HG02943 (cell line): Measurements from ENCODE around the gene GYG2.
"Not testable (repeated sequence)": the region's sequence is repeated elsewhere in the genome, so short reads cannot be mapped to it uniquely, and the experiment has no call there.

Experiments
- ATAC-seq: cut with Tn5 transposase; IDR thresholded peaks from one replicate; pipeline ENCODE4 v1.9.1; 2021; ENCODE audit warnings: mild to moderate bottlenecking, low read depth, moderate library complexity; ENCODE audit not compliant: unreplicated experiment

Gene GYG2

DNA sequence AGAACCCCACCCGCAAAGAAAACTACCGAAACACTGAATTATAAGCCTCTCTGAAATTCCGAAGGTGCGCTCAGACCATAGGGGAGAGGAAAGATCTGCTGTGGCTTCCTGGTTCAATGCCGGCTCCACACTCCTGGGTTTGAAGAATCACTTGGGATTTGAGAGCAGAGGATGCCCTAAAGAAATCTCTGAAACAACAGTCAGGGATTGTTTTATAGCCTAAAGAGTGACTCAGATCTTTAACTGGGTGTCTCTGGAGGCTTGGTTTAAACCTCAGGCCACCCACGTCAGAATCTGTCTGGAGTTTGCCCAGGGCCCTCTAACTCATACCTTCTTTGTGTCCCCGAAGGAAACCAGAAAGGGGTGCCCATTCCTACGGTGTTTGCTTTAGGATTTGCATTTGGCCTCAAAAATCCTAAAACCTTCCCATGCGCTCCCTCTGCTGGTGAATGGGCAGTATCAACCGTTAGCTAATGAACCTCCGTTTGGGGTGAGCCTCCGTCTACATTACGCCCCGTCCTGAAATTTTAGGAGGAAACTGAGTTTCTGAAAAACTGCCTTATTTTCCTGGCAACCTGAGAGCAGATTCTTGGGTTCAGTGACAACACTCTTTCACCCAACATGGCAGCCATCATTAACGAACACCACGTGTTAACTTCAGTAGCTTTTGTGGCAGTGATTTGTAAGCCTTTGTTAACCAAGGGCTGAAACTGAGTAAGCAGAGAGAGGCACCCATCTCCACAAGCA lies 16.4 kb upstream of the GYG2 start:
- not testable (repeated sequence) for ATAC-seq

DNA sequence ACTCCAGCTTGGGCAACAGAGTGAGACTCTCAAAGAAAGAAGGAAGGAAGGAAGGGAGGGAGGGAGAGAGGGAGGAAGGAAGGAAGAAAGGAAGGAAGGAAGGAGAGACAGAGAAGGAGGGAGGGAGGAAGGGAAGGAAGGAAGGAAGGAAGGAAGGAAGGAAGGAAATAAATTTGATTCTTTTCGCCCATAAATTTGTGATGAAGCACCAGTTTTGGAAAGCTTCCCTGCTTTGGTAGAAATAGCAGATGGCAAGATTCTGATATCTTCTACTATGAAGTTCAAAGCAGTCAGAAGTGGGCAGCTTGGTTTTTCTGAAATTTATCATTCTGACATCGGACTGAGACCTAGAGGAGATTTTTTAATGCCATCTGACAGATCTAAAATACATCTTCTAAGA lies 11.7 kb upstream of the GYG2 start:
- no peak for ATAC-seq

DNA sequence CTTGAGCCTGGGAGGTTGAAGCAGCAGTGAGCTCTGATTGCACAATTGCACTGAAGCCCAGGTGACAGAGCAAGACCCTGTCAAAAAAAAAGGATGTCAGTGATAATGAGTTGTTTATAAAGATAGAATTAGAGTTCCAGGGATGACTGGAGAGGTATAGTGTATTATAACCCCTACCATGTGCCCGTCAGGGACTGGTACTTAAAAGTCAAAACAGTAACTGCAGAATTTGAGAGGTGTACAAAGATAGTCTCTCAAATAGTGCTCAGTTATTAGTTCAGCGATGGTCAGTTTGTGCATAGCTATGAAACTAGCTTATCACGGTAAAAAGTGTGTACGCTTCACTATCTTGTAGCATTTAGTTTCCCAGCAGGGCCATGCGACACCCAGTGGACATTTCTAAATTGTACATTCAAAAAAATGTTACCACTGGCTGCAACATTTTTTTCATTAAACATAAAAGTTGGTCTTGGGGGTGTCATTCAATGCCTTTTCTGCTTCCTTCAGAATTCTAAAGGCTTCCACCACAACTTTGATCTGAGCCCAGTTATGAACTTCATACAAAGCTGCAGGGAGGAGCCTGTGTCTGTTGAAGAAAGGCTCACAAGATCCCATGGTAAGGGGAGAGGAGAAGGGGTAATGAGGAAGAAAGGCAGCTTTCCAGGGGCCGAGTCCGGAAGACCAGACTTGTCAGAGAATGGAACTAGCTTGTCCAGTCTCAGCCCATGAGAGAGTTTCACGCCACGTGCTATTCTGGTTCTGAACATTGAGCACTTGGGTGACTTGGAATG lies 9.2 kb upstream of the GYG2 start:
- ATAC-seq: no peak

DNA sequence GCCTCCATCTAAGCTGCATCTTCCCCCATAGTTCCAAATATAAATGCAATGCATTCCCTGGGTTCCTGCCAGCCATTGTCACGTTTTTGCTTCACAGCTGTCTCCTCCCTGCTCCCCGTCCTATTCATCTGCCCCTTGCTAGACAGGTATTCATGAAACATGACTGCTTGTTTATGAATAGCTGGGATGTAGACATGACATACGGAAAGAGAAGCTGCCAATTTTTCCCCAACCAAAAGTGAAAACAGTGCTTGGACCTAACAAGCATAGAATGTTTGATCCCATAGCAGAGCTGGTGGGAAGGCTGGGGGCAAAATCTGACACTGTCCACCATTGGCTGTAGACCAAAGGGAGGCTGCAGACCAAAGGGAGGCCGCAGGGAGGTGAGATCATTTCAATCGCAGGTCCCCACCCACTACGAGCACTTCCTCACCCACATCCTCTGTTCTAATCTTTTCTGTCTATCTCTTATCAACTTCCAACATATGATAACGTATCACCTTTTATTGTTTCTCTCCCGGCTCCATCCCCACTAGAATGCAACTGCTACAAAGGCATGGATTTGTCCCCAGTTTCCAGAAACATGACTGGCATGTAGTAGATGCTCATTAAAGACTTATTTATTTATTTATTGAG lies 8.5 kb upstream of the GYG2 start:
- ATAC-seq: no peak

DNA sequence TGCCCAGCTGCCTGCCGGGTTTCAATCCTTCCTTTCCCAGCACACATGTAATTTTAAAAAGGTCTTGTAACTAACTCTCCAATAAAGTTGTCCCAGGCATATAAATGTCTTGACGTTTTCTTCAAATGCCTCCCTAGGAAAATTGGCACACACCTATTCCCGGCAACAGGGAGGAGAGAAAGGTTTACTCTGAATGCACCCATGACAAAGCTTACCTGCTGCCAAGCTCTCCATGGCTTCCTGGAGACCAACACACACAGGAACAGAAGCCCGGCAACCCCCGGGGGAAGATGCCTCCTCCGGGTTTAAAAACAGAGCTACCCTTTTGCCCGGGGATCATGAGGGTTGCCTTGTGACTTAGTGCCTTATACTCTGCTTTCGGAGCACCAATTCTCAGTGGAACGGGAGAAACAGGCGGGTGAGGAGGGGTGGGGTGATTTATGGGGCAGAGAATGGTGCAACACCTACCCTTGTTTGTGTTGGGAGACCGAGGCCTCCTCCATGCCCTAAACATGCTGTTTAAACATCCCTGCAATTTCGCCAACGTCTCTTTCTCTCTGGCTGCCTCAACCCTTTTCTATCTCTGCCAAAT lies 4.8 kb upstream of the GYG2 start:
- no peak for ATAC-seq

DNA sequence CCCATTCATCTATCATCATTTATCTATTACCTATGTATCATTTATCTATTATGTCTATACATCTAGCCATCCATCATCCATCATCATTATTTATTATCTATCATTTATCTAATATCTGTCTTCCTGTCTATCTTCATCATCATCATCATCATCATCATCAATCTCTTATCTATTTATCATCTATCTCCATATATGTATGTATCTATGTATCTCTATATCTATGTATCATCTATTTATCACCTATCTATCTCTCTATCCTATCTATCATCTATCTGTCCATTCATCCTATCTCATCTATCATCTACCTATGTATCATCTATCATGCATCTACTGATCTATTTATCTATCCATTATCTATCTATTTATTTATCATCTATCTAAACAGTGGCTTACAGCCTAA lies 3.8 kb upstream of the GYG2 start:
- ATAC-seq: no peak

DNA sequence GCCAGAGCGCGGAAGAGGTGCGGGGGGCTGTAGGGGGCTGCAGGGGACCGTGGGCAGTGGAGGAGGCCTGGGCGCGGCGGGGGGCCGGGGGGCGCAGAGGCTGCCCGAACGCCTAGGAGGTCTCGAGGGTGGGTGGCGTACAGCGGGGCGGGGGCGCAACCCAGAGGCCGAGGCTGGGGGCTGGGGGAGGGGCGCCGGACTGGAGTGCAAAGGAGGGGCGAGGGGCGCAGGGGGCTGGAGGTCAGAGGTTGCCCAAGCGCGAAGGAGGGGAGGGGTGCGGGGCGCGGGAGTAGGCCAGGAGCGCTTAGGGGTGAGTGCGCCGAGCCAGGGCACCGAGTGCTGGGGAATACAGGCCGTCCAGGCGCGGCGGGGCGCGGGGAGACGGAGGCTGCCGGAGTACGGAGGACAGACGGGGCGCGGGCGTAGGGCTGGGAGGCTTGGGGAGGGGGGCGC lies 255 bp downstream of the GYG2 start:
- no peak for ATAC-seq

DNA sequence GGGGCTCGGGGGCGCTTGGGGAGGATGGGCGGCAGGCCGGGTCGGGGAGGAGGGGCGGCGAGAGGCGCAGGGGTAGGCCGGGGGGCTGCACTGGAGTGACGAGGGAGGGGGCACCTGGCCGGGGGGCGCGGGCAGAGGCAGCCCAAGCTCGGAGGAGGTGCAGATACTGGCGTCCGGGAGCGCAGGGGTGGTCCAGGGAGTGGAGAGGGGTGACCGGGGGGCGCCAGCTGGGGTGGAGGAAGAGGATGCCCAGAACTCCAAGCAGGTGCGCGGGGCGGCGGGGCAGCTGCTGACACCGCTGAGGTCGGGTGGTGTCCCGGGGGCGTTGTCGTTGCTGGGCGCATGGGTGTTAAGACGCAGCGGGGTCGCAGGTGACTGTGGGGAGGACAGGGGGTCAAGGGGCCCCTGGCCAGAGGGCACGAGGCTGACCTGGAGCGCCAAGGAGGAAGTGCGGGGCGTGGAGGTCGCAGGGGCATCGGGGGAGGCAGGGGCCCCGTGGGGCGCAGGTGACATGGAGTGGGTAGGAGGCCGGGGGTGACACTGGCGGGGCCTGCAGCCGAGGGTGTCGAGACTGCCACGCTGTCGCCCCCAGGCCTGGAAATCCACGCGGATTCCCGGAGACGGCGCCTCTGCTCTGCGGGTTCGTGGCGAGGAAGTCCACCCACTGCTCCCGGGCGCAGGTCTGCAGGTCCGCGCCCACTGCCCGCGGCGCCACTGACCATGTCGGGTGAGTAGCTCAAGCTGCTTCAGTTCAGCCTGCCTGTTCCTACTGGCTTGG lies 928 bp downstream of the GYG2 start:
- no peak for ATAC-seq

DNA sequence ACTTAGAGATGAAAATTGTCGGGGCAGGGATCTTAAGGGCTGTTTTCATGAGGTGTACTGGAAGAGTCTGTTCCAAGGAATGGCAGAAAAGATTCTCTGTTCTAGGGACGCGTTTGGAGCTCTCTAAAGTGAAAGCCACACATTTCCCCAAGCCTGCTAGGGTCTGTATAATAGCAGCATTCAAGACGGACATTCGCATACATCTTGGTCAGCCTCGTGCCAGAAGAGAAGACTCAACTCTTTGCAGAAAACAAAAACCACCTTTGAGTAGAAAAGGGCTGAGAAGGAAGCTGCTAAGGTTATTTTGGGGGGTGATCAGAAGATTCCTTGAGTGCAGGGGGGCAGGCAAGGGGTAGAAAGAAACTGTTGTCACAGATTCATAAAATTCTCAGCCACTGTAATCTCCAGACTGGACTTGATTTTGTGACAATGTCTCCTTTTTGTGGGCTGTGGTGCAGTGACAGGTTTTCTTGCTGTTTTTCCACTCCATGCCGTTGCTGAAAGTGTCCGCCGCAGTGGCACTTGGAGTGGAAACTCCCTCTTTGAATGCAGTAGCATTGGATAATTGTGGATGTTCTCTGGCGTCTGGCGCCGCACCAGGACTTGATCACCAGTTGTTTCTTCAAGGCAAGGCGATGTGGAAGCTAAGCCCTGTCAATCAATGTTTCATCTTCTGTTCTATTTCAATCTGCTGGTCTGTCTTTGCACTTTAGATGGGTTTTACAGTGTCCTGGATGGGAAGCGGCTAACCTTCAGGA lies 2.9 kb downstream of the GYG2 start:
- ATAC-seq: no peak

DNA sequence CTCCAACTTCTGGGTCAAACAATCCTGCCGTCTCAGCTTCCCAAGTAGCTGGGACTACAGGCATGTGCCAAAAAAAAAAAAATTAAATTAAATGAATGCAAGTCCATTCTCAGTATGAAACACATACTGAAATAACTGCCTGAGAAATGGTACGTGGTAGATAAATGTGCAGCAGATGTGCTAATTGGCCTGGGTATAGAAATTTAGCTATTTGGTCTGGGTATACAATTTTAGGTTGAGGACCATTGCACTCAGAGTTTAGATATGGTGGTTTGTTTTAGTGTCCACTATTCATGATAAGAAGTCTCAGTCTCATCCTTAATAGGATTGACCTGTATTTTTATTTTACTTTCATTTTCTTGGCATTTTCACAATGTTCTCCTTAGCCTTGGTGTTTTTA lies 9.2 kb downstream of the GYG2 start:
- no peak for ATAC-seq

DNA sequence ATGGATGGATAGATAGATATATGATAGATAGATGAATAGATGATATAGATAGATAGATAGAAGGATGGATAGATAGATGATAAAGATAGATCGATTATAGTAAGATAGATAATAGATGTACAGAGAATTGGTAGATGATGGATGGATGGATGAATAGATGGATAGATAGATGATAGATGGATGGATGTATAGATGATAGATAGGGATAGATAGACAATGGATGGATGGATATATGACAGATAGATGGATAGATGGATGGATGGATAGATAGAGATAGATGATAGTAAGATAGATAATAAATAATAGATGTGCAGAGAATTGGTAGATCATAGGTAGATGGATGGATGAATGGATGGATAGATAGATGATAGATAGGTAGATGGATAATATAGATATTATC lies 12.2 kb downstream of the GYG2 start:
- no peak for ATAC-seq

DNA sequence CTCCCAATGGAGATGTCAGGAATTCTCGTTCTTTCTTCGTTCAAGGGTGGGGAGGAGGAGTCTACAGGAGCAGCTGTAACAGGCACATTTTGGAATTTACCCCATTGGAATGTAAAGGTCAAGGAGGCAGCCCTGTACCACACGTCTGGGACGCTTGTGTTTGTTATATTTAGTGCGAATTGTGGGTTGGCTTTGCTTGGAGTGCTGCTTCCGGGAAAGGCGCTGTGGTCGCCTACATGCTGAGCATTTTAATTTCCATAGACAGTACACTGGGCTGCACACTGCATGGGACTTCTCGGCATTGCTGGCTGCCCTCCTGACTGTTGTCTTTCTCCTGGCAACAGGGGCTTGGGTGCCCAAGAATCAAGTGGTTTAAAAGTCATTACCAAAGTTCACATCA lies 12.8 kb downstream of the GYG2 start:
- no peak for ATAC-seq

DNA sequence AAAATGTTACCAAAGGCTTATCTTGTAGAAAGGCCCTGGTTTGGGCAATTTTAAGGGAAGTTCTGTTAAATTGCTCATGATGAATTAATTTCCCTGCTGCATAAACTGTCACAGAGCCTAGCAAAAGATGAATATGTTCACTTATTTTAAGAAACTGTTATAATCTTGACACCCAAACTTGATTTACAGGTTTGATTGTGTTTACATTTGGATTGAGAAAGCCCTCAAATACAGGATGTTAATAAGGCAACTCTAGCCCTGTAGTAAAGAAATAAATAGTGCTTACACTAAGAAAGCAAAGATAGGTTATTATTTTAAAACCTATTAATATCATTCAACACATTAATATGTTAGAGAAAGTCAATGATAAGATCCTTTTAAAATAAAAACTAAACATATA lies 18.3 kb downstream of the GYG2 start:
- no peak for ATAC-seq

DNA sequence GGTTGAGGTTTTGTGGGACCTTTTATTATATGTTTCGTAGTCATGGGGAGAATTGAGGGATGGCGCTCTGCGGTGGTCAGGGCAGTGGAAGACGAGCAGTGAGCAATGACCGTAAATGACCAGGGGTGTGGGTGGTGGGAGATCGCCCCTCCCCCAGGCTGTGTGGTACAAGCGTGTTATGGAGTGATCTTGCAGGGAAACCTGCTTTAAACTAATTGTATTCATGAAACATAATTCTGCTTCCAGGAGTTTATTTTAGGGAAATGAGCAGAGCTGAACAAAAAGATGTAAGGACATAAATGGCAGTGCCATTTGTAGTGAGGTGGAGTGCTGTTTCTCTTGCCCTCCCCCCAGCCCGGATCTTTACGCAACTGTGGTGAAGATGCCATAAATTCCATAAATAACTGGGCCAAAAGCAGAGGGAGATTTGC lies 20.2 kb downstream of the GYG2 start:
- no peak for ATAC-seq

DNA sequence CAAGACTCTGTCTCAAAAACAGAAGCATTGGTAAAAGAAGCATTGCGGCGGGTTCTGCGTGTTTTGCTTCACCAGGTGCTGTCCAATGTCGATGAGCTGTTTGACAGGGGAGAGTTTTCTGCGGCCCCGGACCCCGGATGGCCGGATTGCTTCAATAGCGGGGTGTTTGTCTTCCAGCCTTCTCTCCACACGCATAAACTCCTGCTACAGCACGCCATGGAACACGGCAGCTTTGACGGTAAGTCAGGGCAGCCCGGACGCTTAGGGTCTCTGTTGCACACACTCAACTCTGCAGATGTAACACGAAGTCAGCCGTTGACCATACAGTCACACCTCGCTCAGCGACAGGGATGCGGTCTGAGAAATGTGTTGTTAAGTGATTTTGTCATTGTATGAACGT lies 26.2 kb downstream of the GYG2 start:
- no peak for ATAC-seq

DNA sequence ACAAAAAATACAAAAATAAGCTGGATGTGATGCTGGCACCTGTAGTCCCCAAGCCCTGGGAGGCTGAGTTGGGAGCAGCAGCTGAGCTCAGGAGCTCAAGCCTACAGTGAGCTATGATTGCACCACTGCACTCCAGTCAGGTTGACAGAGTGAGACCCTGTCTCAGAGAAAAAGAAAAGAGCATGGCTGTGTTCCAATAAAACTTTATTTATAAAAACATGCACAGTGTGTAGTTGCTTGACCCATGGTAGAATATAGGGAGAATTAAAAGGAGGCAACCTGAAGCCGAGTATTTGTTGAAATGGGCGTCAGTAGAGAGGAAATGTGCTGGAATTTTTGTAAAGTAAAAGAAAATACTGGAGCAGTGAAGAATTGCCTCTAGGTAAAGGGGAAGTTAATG lies 27.0 kb downstream of the GYG2 start:
- no peak for ATAC-seq

DNA sequence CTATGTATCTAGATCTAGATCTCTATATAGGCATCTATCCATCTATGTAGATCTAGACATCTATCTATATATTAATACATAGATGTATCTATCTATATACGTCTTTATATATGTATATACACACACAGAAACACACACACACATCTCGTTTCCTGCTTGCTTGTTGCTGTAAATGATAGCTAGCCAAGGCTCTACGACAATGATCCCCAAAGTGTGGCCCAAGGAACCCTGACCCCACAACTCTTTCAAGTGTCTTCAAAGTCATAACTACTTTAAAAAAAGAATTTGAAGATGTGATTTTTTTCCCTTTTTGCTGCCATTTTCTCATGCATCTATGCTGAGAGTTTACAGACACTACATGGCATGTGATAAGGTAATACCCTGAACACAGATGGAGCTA lies 28.8 kb downstream of the GYG2 start:
- no peak for ATAC-seq

DNA sequence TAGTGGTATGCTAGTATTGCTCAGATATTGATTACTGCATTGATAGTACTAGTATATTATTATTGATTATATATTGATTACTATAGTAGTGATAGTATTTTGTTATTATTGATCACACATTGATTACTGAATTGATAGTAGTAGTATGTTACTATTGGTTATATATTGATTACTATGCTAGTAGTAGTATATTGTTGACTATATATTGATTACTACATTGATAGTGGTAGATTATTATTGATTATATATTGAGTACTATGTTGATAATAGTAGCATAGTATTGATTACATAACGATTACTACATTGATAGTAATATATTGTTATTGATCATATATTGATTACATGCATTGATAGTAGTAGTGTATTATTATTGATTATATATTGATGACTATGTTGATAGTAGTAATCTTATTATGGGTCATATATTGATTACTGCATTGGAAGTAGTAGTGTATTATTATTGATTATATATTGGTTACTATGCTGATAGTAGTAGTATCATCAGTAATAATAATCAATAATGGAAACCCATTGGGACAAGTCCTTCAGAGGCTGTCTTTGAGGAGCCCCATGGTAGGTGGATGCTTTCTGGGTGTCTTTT lies 30.6 kb downstream of the GYG2 start:
- ATAC-seq: no peak

DNA sequence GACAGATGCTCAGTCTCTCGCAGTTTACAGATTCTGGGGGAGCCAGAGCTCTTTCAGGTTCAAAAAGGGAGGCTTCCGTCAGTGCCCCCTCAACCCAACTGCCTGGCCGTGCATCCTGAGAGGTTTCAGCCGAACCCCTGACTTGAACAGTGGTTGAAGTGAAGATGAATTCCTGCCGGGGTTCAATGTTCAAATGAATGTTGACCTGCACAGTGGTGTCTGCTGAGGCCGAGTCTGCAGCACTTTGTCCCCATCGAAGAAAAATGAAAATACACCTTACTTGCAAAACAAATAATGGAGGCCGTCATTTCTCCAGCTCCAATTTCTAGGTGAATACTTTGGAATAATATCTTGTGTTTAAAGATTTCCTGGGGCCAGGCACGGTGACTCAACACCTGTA lies 33.7 kb downstream of the GYG2 start:
- ATAC-seq: no peak
